Epithelial cell of esophagus (primary cell): ENCODE results near the gene FCAMR.

Experiments
- DNase-seq: peaks from one replicate; pipeline ENCODE4 v3.0.0; 2010; ENCODE audit warnings: low read depth
- H3K4me3 ChIP-seq: 2 replicates; pipeline ENCODE4 v1.5.1; 2011; ENCODE audit warnings: mild to moderate bottlenecking, low read length, control low read depth
- TF ChIP-seq, protein P1 (sequence below): IDR thresholded peaks from 2 replicates; pipeline ENCODE4 v1.5.1; 2011; ENCODE audit warnings: low read depth, mild to moderate bottlenecking, low read length, control low read depth, inconsistent platforms; ENCODE audit not compliant: insufficient read depth; ENCODE audit errors: missing control alignments

The FCAMR gene

DNA sequence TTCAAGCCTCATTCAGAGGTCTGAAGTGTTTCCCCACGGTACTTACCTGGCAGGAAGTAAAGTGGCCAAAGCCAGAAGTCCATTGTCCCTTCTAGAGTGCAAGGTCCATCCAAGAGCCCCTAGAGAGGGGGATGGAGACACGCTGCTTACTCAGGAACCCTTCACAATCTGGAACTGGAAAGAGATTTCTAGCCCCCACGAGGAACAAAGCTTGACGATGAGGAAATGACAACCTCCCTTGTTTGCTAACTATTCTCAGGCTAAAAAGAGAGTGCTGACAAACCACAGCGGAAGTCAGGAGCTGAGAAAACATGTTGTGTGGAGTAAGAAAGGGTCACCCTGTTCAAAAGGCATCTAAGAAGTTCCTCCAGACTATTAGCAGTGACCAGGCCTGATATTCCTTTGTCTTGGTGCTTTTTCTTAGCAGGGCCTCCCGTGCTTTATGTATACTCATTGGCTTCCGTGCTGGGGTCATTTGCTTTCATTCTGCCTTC lies 48.4 kb downstream of the FCAMR start, which contains the start of gene FCMR:
Gene FCMR (minus strand): TSS at position 170 of the 494 bp plus-strand sequence. CDS start 87 bp downstream, at position 83.
- DNase-seq, result peak; percentile 32
- TF ChIP-seq, protein P1, sequence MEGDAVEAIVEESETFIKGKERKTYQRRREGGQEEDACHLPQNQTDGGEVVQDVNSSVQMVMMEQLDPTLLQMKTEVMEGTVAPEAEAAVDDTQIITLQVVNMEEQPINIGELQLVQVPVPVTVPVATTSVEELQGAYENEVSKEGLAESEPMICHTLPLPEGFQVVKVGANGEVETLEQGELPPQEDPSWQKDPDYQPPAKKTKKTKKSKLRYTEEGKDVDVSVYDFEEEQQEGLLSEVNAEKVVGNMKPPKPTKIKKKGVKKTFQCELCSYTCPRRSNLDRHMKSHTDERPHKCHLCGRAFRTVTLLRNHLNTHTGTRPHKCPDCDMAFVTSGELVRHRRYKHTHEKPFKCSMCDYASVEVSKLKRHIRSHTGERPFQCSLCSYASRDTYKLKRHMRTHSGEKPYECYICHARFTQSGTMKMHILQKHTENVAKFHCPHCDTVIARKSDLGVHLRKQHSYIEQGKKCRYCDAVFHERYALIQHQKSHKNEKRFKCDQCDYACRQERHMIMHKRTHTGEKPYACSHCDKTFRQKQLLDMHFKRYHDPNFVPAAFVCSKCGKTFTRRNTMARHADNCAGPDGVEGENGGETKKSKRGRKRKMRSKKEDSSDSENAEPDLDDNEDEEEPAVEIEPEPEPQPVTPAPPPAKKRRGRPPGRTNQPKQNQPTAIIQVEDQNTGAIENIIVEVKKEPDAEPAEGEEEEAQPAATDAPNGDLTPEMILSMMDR, result no peak
- H3K4me3 ChIP-seq, result no peak within 1 kb of the TSS

DNA sequence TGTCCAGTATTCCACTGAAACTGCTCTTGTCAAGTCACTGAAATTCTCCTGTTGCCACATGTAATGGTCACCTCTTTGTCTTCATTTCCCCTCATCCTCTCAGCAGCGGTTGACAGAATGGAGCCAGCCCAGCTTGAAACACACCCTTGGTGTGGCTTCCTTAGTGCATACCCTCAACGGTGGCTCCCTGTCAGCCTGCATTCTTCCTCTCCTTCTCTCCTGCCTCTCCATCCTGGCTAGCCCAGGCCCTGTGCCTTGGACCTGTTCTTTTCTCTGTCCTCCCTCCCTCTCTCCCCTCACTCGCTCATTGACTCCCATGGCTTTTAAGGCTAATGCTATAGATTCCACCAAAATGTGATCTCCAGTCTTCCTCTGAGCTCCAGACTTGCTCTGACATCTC lies 52.2 kb downstream of the FCAMR start:
- H3K4me3 ChIP-seq, result no peak overlapping the region
- no peak for DNase-seq
- TF ChIP-seq, protein P1, result no peak

DNA sequence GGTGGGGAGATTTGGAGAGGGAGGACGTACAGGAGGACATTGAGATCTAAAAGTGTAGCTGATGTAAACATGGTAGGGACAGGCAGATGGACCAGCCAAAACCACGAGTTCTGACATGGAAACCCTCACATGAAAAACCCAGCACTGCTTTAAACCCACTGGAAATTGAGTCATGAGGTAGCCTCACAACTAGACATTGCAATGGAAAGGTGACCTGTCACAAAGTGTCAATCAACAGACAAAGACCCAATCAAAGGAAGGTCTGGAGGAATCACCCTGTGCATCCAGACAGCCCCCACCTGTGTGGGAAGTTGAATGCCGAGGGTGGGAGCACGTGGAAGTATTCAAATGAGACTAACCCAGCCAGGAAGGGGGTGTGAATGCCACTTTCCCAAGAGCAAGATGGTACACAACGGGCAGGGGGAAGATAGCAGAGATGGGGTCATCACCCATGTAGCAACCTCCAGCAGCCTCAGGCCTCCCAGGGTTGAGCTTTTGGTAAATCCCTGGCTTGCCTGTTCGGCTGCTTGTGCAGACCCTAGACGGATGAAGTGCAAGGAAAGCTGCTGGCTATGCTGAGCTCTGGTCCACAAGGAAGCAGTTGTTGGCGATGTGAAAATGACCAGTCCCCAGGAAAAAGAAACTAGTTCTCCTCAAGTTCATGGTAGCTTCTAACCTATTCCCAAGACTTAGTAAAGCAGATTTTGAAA lies 54.1 kb downstream of the FCAMR start:
- no peak for DNase-seq

DNA sequence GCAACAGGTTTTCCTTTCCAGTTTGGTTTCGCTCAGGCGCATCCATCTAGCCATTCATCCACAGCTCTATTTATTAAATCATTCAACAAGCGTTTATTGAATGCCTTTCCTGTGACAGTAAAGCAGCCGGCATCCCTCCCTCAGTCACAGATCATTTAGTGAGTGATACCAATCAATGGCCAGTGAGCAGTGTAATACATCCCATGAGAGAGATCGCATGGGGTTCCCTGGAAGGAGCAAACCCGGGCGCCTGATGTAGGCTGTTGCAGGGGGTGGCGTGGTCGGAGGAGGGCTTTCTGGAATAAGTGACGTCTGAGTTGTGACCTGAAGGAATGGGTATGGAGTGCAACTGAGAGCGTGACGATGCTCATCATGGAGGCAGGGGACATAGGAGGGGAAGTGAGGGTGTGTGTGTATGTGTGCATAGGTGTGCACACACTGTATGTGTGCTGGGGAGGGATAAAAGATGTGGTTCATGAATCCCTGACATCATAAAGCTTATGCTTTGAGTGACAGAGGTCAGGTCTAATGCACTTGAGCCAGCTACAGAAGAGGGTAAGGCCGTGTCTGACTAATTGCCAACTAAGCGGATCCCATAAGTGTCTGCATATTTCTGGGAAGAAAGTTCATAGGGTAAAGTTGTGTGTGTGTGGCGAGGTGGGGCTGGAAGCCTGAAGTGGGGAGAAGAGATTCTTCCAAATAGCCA lies 55.1 kb downstream of the FCAMR start:
- TF ChIP-seq, protein P1, result no peak
- no peak overlapping the region for H3K4me3 ChIP-seq
- DNase-seq, result no peak

More for the DNA sequence above, 54.1 kb downstream of the FCAMR start:
- TF ChIP-seq, protein P1, result no peak
- no peak overlapping the region for H3K4me3 ChIP-seq

DNA sequence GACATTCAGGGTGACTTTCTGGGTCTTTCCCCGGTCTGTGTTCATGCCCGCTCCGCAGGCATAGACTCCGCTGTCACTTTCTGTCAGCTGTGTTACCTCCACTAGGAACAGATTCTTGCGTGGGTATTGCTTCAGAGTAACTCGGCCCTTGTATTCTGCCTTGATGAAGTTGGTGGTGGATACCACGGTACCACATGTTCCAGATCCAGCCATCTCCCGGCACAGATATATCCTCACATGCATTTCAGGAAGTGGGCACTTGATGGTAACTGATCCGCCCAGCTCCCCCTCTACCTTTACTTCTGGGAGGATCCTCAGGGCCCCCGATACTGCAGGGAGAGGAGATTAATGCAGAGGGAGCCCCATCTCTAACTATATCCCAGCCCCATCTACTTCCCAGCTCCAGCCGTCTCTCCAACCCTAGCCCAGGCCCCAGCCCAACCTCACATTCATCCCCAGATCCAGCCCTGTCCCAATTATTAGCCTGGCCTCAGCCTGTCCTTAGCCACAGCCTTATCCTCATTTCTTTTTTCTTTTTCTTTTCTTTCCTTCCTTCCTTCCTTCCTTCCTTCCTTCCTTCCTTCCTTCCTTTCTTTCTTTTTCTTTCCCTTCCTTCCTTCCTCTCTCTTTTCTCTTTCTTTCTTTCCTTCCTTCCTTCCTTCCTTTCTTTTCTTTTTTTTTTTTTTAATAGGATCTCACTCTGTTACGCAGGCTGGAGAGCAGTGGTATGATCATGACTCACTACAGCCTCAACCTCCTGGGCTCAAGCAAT lies 56.3 kb downstream of the FCAMR start:
- DNase-seq, result no peak
- TF ChIP-seq, protein P1, result no peak
- H3K4me3 ChIP-seq, result no peak overlapping the region

DNA sequence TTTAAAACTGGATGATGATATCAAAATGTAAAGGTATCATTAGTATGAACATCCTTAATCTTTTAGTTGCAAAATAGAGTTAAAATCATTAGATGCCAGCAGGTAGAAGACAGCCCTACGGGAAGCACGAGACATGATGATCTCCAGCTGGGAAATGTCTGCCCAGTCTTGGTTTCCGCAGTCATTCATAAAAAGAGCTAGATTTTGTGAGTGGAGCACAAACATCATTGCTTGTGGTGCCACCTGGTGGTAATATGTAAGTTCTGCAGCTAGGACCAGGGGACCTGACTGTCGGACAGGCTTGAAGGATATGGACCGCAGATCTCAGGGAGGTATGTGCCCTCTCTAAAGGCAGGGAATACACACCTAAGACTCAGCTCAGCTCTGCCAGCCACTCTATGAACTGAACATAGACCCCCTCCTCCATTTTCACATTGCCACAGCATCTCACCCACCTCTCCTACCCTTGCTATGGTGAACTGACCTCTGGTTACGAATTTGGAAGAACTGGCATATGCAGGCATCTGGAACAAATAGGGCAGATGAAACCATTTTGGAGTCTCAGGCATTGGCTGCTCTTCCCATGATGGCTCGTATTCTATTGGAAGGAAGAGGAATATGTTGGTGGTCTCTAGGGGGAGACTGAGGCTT lies 57.7 kb downstream of the FCAMR start:
- H3K4me3 ChIP-seq, result no peak overlapping the region
- DNase-seq, result peak; percentile 76
- TF ChIP-seq, protein P1, result peak; percentile 86
